Right atrium auricular region (tissue), 2 donors: Measurements from ENCODE around the gene BEND2. TPM values are rescaled to one million over a fixed set of nuclear protein-coding genes. Genes with fewer than 3 reads are reported as not detected.

Experiments
- DNase-seq: peaks from one replicate; pipeline ENCODE4 v3.0.0-alpha.2; 2019; ENCODE audit warnings: low spot score
- H3K27ac ChIP-seq, 2 donors: fragments of 200-600 bp; sonication (generic); 1 replicate in 1 of 2; 2 replicates in 1 of 2; pipeline ENCODE4 v1.5.1; 2016 to 2019
- H3K27me3 ChIP-seq, 2 donors: fragments of 200-600 bp; sonication (generic); one replicate each; pipeline versions ENCODE4 v1.5.1 to v1.6.0; 2017 to 2019
- H3K36me3 ChIP-seq: fragments of 200-600 bp; sonication (generic); one replicate; pipeline ENCODE4 v1.5.1; 2016
- H3K4me1 ChIP-seq, 2 donors: fragments of 200-600 bp; sonication (generic); one replicate each; pipeline versions ENCODE4 v1.5.1 to v1.6.0; 2017 to 2019
- H3K4me3 ChIP-seq, 2 donors: fragments of 200-600 bp; sonication (generic); 1 replicate in 1 of 2; 2 replicates in 1 of 2; pipeline ENCODE4 v1.5.1; 2017 to 2019; ENCODE audit warnings: mild to moderate bottlenecking in 1 of 2, moderate library complexity in 1 of 2
- H3K9me3 ChIP-seq, 2 donors: fragments of 200-600 bp; sonication (generic); one replicate each; pipeline ENCODE4 v1.5.1; 2019
- CTCF ChIP-seq, 2 donors: fragments of 200-600 bp; sonication (generic); IDR thresholded peaks; one replicate each; pipeline ENCODE4 v1.5.1; 2019; ENCODE audit warnings: antibody characterized with exemption in 2 of 2
- total RNA-seq, 2 donors: library from RNA; depleted of rRNA; stranded (reverse); fragments of >200 nt; gene quantifications; one replicate each; pipeline ENCODE4 v1.1.0, GENCODE V29; 2016

The BEND2 gene
- total RNA-seq, 2 donors from 2014 or later, result not detected

- no peak overlapping the region for H3K27ac ChIP-seq
- no peaks in the 10 kb centered on the region for H3K9me3 ChIP-seq
- no peaks in the 10 kb centered on the region for H3K4me1 ChIP-seq
- H3K4me3 ChIP-seq, result no peak overlapping the region
- no peak for TF ChIP-seq CTCF (IDR thresholded peaks at IDR 0.05)
- no peaks in the 10 kb centered on the region for H3K36me3 ChIP-seq
- no peaks in the 10 kb centered on the region for H3K27me3 ChIP-seq
- DNase-seq, result no peak
These were observed 83.9 kb downstream of the BEND2 start for GRCh38 chrX:18136816-18137215.

GRCh38 chrX:18133605-18134004 lies 87.1 kb downstream of the BEND2 start:
- Histone ChIP-seq H3K4me1 (no peaks in the 10 kb centered on the region), H3K9me3 (peaks cover 0 to 5% of the 10 kb centered on the region in 2 donors), H3K27ac (no peak overlapping the region), H3K27me3 (no peaks in the 10 kb centered on the region), H3K36me3 (no peaks in the 10 kb centered on the region), H3K4me3 (no peak overlapping the region)
- DNase-seq, result no peak
- TF ChIP-seq CTCF (IDR thresholded peaks at IDR 0.05), result no peak

- no peak for TF ChIP-seq CTCF (IDR thresholded peaks at IDR 0.05)
- H3K9me3 ChIP-seq, result peaks cover 0 to 5% of the 10 kb centered on the region in 2 donors
These were observed 91.0 kb downstream of the BEND2 start for GRCh38 chrX:18129690-18130089.

GRCh38 chrX:18126971-18127370 lies 93.7 kb downstream of the BEND2 start:
- peaks cover 0 to 5% of the 10 kb centered on the region in 2 donors for H3K9me3 ChIP-seq
- TF ChIP-seq CTCF (IDR thresholded peaks at IDR 0.05), result no peak
- no peaks in the 10 kb centered on the region for H3K27me3 ChIP-seq
- no peak overlapping the region for H3K27ac ChIP-seq
- no peak overlapping the region for H3K4me3 ChIP-seq
- H3K36me3 ChIP-seq, result no peaks in the 10 kb centered on the region
- no peaks in the 10 kb centered on the region for H3K4me1 ChIP-seq
- no peak for DNase-seq

More at GRCh38 chrX:18129690-18130089, 91.0 kb downstream of the BEND2 start:
- no peaks in the 10 kb centered on the region for H3K27me3 ChIP-seq
- no peaks in the 10 kb centered on the region for H3K4me1 ChIP-seq
- no peak overlapping the region for H3K4me3 ChIP-seq
- no peaks in the 10 kb centered on the region for H3K36me3 ChIP-seq
- no peak overlapping the region for H3K27ac ChIP-seq
- DNase-seq, result no peak

- Histone ChIP-seq H3K27me3 (no peaks in the 10 kb centered on the region), H3K27ac (no peak overlapping the region), H3K4me3 (no peak overlapping the region), H3K4me1 (no peaks in the 10 kb centered on the region), H3K9me3 (peaks cover 0 to 9% of the 10 kb centered on the region in 2 donors), H3K36me3 (no peaks in the 10 kb centered on the region)
- no peak for DNase-seq
- no peak for TF ChIP-seq CTCF (IDR thresholded peaks at IDR 0.05)
These were observed 100.8 kb downstream of the BEND2 start for GRCh38 chrX:18119856-18120255.

Other genes starting within 250 kb of the BEND2 start
- 1 to 10 TPM; 1.1 to 2.3 TPM for gene SCML2, start 133.8 kb upstream of the BEND2 start, total RNA-seq
- gene CDKL5, start 204.7 kb upstream of the BEND2 start, total RNA-seq, result 1 to 10 TPM; 9.2 to 9.8 TPM